ENCODE measurements around the gene TINAGL1.

The TINAGL1 gene

DNA sequence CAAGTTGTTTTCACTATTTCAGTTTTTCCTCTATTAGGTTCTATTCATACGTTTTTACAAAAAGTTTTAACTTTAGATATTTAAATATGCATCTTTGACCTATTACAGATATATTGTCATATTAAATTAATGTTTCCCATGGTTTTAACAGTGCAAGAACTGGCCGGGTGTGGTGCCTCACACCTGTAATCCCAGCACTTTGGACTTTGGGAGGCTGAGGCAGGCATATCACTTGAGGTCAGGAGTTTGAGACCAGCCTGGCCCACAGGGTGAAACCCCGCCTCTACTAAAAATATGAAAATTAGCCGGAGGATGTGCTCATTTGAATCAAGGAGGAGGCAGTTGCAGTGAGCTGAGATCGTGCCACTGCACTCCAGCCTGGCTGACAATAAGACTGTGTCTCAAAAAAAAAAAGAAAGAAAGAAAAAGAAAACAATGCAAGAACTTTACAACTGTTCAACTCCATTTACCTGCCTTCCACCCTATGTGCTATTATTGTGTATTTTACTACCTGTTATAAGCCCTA lies 19.8 kb upstream of the TINAGL1 start:
- TF ChIP-seq, protein P1, sequence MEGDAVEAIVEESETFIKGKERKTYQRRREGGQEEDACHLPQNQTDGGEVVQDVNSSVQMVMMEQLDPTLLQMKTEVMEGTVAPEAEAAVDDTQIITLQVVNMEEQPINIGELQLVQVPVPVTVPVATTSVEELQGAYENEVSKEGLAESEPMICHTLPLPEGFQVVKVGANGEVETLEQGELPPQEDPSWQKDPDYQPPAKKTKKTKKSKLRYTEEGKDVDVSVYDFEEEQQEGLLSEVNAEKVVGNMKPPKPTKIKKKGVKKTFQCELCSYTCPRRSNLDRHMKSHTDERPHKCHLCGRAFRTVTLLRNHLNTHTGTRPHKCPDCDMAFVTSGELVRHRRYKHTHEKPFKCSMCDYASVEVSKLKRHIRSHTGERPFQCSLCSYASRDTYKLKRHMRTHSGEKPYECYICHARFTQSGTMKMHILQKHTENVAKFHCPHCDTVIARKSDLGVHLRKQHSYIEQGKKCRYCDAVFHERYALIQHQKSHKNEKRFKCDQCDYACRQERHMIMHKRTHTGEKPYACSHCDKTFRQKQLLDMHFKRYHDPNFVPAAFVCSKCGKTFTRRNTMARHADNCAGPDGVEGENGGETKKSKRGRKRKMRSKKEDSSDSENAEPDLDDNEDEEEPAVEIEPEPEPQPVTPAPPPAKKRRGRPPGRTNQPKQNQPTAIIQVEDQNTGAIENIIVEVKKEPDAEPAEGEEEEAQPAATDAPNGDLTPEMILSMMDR (IDR thresholded peaks at IDR 0.05; ENCODE audit: low read depth, low read length) = no peak
- no peak overlapping the region for H3K4me3 ChIP-seq (ENCODE audit: low read depth, low read length)

DNA sequence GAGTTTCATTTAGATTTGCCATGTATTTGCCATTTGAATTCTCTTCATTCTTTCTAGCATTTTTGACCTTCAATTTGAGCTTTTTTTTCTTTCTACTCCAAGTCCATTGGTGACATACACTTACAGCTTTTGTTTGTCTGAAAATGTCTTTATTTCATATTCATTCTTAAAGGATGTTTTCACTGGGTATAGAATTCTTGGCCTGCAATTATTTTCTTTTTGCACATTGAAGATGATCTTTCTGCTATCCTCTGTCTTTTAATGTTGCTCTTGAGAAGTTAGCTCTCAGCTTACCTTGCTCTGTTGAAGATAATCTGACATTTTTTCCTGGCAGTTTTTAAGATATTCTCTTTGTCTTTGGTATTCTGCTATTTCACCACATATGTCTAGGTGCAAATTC lies 16.6 kb upstream of the TINAGL1 start:
- TF ChIP-seq, protein P1 (IDR thresholded peaks at IDR 0.05; ENCODE audit: low read depth, low read length) = no peak
- H3K4me3 ChIP-seq (ENCODE audit: low read depth, low read length) = no peak overlapping the region

DNA sequence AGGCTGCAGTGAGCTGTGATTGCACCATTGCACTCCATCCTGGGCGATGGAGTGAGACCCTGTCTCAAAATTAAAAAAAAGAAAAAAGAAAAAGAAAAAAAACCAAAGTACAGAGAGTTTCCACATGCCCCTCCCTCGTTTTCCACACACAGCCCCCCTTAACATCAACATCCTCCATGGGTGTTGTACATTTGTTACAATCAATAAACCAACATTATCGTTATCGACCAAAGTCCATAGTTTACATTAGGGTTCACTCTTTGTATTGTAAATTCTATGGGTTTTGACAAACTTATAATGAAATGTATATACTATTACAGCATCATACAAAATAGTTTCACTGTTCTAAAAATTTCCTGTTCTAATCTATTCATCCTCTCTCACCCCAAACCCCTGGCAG lies 15.9 kb upstream of the TINAGL1 start:
- no peak overlapping the region for H3K4me3 ChIP-seq (ENCODE audit: low read depth, low read length)
- TF ChIP-seq, protein P1 (IDR thresholded peaks at IDR 0.05; ENCODE audit: low read depth, low read length) = no peak

- no peak overlapping the region for H3K4me3 ChIP-seq (ENCODE audit: low read depth, low read length)
- TF ChIP-seq, protein P1 (IDR thresholded peaks at IDR 0.05; ENCODE audit: low read depth, low read length) = no peak
These were observed 13.5 kb upstream of the TINAGL1 start for GRCh38 chr1:31562707-31563360.

DNA sequence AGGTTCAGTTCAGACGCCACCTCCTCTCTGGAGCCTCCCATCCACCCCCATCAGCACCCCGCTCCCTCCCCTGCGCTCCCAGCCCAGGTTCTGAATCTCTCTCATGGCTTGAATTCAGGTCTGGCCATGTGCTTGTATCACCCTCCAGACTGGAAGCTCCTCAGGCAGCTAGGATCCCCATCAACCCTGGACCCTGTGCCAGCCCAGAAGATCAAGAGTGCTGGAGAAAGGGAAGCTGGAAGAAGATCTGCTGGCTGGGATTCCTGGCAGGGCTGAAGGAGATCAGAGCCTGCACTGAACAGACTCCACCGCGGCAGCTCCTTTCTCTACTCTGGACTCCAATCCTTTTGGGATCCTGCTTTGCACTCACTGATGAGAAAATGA lies 11.7 kb upstream of the TINAGL1 start:
- H3K4me3 ChIP-seq (ENCODE audit: low read depth, low read length) = no peak overlapping the region
- TF ChIP-seq, protein P1 (IDR thresholded peaks at IDR 0.05; ENCODE audit: low read depth, low read length) = no peak

GRCh38 chr1:31567956-31568570 lies 8.3 kb upstream of the TINAGL1 start:
- no peak overlapping the region for H3K4me3 ChIP-seq (ENCODE audit: low read depth, low read length)
- TF ChIP-seq, protein P1 (IDR thresholded peaks at IDR 0.05; ENCODE audit: low read depth, low read length) = no peak

GRCh38 chr1:31568895-31569595 lies 7.3 kb upstream of the TINAGL1 start:
- TF ChIP-seq, protein P1 (IDR thresholded peaks at IDR 0.05; ENCODE audit: low read depth, low read length) = no peak

More at GRCh38 chr1:31568895-31569595, 7.3 kb upstream of the TINAGL1 start:
- no peak overlapping the region for H3K4me3 ChIP-seq (ENCODE audit: low read depth, low read length)

Data from WI38 (cell line).